PFSK-1 (cell line): ENCODE results near the gene PAQR6.
A peak's percentile ranks its signal among the peaks of the same experiment; 100 is the strongest.

Source experiments
- FOXP2 ChIP-seq: optimal IDR thresholded peaks from 2 replicates; pipeline ENCODE3; 2011; ENCODE audit warnings: borderline replicate concordance, control low read depth, inconsistent platforms; ENCODE audit not compliant: insufficient read depth; ENCODE audit errors: extremely low read length, extremely low read depth
- POLR2AphosphoS5 ChIP-seq: IDR thresholded peaks from 2 replicates; pipeline ENCODE4 v1.6.1; 2012; ENCODE audit warnings: low read depth, mild to moderate bottlenecking, control low read depth, low read length, moderate library complexity
- SIN3A ChIP-seq: IDR thresholded peaks from 2 replicates; pipeline ENCODE4 v1.6.1; 2012; ENCODE audit warnings: mild to moderate bottlenecking, low read length, moderate library complexity, borderline replicate concordance; ENCODE audit not compliant: insufficient read depth
- TAF1 ChIP-seq: IDR thresholded peaks from 2 replicates; pipeline ENCODE4 v1.6.1; 2012; ENCODE audit warnings: low read length, control low read depth, borderline replicate concordance; ENCODE audit not compliant: insufficient read depth
- TF ChIP-seq, protein P1 (sequence below), 2 experiments: IDR thresholded peaks; 2 replicates each; pipeline versions ENCODE4 v1.6.1 to v1.8.0; 2011 to 2012; ENCODE audit warnings: low read depth in 2 of 2, low read length in 2 of 2, control low read depth in 1 of 2, inconsistent platforms in 1 of 2, mild to moderate bottlenecking in 1 of 2, moderate library complexity in 1 of 2; ENCODE audit not compliant: insufficient read depth in 1 of 2

Gene PAQR6

DNA sequence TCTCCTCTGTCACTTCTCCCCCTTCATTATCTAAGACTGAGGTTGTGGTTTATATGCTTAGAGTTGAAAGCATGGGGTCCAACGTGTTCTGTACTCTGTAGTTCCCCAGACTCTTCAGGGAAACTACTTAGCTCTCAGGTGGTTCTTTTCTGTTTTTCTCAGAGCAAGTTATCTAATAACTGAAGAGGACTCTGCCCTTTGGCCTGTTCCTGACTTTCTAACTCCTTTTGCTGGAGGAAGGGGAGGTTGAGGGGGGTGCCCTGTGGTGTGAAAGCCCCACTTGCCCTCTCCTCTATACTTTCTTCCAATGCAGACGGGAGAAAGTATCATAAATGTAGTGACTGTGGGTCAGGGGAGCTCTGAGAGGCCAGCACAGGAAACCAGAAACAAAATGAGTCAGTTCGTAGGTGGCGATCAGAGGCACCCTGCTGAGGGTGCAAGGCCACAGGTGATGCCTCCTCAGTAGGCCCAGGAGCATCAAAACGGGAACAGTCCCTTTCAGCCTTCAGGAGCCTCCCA, 49.0 kb downstream of the PAQR6 start:
- TF ChIP-seq SIN3A (no peak), TAF1 (no peak), POLR2AphosphoS5 (no peak), FOXP2 (no peak)
- TF ChIP-seq, protein P1, sequence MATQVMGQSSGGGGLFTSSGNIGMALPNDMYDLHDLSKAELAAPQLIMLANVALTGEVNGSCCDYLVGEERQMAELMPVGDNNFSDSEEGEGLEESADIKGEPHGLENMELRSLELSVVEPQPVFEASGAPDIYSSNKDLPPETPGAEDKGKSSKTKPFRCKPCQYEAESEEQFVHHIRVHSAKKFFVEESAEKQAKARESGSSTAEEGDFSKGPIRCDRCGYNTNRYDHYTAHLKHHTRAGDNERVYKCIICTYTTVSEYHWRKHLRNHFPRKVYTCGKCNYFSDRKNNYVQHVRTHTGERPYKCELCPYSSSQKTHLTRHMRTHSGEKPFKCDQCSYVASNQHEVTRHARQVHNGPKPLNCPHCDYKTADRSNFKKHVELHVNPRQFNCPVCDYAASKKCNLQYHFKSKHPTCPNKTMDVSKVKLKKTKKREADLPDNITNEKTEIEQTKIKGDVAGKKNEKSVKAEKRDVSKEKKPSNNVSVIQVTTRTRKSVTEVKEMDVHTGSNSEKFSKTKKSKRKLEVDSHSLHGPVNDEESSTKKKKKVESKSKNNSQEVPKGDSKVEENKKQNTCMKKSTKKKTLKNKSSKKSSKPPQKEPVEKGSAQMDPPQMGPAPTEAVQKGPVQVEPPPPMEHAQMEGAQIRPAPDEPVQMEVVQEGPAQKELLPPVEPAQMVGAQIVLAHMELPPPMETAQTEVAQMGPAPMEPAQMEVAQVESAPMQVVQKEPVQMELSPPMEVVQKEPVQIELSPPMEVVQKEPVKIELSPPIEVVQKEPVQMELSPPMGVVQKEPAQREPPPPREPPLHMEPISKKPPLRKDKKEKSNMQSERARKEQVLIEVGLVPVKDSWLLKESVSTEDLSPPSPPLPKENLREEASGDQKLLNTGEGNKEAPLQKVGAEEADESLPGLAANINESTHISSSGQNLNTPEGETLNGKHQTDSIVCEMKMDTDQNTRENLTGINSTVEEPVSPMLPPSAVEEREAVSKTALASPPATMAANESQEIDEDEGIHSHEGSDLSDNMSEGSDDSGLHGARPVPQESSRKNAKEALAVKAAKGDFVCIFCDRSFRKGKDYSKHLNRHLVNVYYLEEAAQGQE (IDR thresholded peaks at IDR 0.05; ENCODE audit: insufficient read depth in 1 of 2, low read depth in 2 of 2, low read length in 2 of 2), result no peak

DNA sequence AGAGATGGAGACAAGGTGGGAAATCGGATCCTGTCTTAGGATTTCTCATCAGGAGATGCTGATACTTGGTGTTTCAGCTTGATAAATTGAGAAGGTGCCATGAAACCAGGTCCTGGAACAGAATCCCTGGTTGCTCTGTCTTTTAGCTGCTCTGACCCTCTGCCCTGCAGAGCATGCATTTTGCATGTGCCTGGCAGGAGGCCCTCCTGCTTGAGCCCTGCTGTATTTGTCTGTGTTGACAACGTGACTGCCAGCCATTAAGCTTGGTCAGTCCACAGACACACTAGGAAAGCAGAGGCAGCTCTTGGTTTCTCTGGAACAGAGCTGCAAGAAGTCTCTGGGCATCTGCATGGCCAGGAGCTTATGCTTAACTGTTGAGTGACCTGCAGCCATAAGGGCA, 51.4 kb downstream of the PAQR6 start:
- no peak for TF ChIP-seq TAF1
- TF ChIP-seq, protein P1 (IDR thresholded peaks at IDR 0.05; ENCODE audit: insufficient read depth in 1 of 2, low read depth in 2 of 2, low read length in 2 of 2), result no peak
- no peak for TF ChIP-seq FOXP2
- no peak for TF ChIP-seq POLR2AphosphoS5
- no peak for TF ChIP-seq SIN3A

DNA sequence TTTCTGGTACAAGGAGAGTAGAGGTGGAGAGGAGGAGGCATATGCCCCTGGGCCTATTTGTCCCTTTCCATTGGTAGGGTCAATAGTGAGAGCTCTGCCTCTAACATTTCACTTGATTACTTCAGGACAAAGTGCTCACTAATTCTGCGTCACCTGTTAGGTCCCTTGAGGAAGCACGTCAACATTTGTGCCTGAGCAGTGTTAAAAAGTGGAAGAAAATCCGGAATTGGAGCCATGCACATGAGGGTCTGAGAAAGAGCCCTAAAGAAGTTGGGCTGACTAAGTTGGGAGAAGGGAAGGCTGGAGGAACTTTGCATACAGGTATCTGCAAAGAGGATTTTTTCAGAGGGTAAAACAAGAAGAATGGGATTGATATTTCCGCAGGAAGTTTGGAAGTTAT, 52.0 kb downstream of the PAQR6 start:
- no peak for TF ChIP-seq SIN3A
- TF ChIP-seq, protein P1 (IDR thresholded peaks at IDR 0.05; ENCODE audit: insufficient read depth in 1 of 2, low read depth in 2 of 2, low read length in 2 of 2), result no peak
- TF ChIP-seq TAF1, result no peak
- no peak for TF ChIP-seq POLR2AphosphoS5
- TF ChIP-seq FOXP2, result no peak

DNA sequence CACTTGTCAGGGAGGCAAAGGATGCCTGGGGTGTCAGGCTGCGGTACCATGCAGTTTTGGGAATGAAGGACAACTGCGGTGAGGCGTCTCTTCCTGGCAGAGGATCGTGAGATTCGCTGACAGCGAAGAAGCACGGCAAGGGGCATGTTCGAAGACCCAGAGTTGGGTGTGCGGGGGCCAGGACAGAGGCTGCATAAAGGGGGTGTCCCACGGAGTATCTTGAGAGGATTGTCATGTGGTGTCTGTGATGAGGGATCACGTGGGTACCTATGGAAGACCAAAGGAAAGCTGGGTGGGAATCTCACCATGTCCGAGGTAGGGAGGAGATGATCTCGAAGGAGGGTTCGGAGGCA, 53.6 kb downstream of the PAQR6 start:
- TF ChIP-seq, protein P1 (IDR thresholded peaks at IDR 0.05; ENCODE audit: insufficient read depth in 1 of 2, low read depth in 2 of 2, low read length in 2 of 2), result no peak; a peak in 1 of 4 replicates
- TF ChIP-seq FOXP2 (no peak), TAF1 (no peak), SIN3A (no peak), POLR2AphosphoS5 (no peak)

DNA sequence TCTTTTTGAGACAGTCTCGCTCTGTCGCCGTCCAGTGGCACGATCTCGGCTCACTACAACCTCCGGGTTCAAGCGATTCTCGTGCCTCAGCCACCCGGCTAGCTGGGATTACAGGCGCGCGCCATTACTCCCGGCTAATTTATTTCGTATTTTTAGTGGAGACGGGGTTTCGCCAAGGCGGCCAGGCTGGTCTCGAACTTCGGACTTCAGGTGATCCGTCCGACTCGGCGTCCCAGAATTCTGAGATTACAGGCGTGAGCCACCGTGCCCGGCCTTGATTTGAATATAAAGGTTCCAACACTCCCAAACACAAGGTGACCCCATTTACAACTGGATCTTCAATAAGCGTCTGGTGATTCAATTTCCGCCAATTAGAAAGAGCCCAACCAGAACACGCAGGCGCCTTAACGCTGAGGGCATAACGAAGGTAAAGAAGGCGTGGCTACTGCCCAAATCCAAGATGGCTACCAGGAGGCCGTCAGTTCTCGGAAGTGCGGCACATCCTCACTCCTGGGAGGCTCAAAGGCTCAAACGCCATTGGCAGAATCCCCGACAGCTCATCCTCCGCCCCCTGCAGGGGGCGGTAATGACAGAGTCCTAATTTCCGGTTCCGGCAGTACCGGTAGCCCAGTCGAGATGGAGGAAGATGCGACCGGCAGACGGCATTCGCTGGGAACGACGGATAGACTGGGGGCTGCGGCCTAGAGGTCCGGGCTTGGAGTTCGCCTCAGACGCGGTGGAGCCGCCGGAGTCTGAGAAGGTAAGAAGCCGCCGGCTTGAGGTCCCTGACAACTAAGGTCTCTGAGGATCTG, 54.2 kb downstream of the PAQR6 start, which contains the start of gene SLC25A44:
Gene SLC25A44, plus strand, starts transcription at position 617 of the 812 bp plus-strand sequence. CDS start 5,744 bp downstream, outside the sequence.
- TF ChIP-seq SIN3A (peak; percentile 29; the same call in 1 of the 2 replicates), POLR2AphosphoS5 (peak; percentile 81), FOXP2 (no peak), TAF1 (peak; percentile 78; the same call in 1 of the 2 replicates)
- TF ChIP-seq, protein P1 (IDR thresholded peaks at IDR 0.05; ENCODE audit: insufficient read depth in 1 of 2, low read depth in 2 of 2, low read length in 2 of 2), result no peak; a peak in 1 of 4 replicates
